ENCODE data around the gene USP1. TPM values are rescaled to one million over a fixed set of nuclear protein-coding genes. Genes with fewer than 3 reads are reported as not detected.

The USP1 gene
- total RNA-seq, 1 experiment from 2014 or later = 49.8 TPM

DNA sequence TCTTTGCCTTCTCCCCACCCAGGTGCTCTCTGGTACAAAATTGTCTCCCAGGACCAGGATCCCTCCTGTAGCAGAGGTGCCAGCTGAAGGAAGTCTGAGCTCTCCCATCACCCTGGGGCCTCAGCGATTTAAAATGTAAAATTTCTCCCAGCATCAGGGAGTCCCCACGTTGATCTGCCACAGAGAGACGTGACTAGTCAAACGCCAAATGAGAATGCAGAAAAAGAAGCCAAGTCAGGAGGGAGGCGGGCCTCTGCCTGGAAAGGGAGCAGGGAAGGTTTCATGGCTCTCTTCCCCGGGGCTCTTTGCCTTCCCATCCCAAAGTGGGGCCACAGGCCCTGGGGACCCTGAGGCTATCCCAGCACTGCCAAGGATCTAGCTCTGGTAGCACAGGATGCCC is 40.0 kb upstream of the USP1 start:
- intact Hi-C loops (cut with micrococcal nuclease; ENCODE audit: unreplicated experiment) = no loop called here
- CTCF ChIA-PET = no interaction called here
- Mint-ChIP-seq H3K36me3 (ENCODE audit: insufficient read depth, unreplicated experiment) (no peaks in the 10 kb centered on the region), H3K4me3 (ENCODE audit: low read depth, unreplicated experiment) (no peak overlapping the region), H3K9me3 (ENCODE audit: low read depth, unreplicated experiment) (no peaks in the 10 kb centered on the region), H3K27me3 (ENCODE audit: unreplicated experiment) (peaks cover 46% of the 10 kb centered on the region), H3K4me1 (ENCODE audit: low read depth, unreplicated experiment) (no peaks in the 10 kb centered on the region), H3K27ac (ENCODE audit: unreplicated experiment) (no peak overlapping the region)
- no peak for DNase-seq
- no TSS peak for BruUV-seq (replicated peaks)
- TF ChIP-seq, protein P1, sequence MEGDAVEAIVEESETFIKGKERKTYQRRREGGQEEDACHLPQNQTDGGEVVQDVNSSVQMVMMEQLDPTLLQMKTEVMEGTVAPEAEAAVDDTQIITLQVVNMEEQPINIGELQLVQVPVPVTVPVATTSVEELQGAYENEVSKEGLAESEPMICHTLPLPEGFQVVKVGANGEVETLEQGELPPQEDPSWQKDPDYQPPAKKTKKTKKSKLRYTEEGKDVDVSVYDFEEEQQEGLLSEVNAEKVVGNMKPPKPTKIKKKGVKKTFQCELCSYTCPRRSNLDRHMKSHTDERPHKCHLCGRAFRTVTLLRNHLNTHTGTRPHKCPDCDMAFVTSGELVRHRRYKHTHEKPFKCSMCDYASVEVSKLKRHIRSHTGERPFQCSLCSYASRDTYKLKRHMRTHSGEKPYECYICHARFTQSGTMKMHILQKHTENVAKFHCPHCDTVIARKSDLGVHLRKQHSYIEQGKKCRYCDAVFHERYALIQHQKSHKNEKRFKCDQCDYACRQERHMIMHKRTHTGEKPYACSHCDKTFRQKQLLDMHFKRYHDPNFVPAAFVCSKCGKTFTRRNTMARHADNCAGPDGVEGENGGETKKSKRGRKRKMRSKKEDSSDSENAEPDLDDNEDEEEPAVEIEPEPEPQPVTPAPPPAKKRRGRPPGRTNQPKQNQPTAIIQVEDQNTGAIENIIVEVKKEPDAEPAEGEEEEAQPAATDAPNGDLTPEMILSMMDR (IDR thresholded peaks at IDR 0.05; ENCODE audit: unreplicated experiment) = no peak

DNA sequence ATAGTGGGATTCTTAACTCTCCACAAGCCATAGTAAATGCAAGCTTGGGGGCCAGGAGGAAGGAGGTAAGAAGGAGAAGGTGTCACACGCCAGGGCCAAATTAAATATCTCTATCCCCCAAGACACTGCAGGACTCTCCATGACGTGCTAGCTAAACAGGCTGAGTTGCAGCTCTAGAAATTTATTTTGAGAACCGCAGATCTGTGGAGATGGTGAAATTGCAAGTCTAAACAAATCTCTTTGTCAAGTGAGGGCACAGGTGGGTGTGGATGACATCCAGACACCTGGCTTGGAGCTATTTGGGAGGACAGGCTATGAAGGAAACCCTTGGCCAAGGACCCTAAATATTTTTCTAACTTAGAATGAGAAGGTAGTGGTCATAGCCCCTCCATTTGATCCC is 39.5 kb upstream of the USP1 start:
- no peak for DNase-seq
- Mint-ChIP-seq H3K9me3 (ENCODE audit: low read depth, unreplicated experiment) (no peaks in the 10 kb centered on the region), H3K4me3 (ENCODE audit: low read depth, unreplicated experiment) (no peak overlapping the region), H3K27ac (ENCODE audit: unreplicated experiment) (no peak overlapping the region), H3K4me1 (ENCODE audit: low read depth, unreplicated experiment) (no peaks in the 10 kb centered on the region), H3K36me3 (ENCODE audit: insufficient read depth, unreplicated experiment) (no peaks in the 10 kb centered on the region), H3K27me3 (ENCODE audit: unreplicated experiment) (peaks cover 41% of the 10 kb centered on the region)
- TF ChIP-seq, protein P1 (IDR thresholded peaks at IDR 0.05; ENCODE audit: unreplicated experiment) = no peak
- CTCF ChIA-PET = no interaction called here
- intact Hi-C loops (cut with micrococcal nuclease; ENCODE audit: unreplicated experiment) = no loop called here
- BruUV-seq (replicated peaks) = no TSS peak

DNA sequence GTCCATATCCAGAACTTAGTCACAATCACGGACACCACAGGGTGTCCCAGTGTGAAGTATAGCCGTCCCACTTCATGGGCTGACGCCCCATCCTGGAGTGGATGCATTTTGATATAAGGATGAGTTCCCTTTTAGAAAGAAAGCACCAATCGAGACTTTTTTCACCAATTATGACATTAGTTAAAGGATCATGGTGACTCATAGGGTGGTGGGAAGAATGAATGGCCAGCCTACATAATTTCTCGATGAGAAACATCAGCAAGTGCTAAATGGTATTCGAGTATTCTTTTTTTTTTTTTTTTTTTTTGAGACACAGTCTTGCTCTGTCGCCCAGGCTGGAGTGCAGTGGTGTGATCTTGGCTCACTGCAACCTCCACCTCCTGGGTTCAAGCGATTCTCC is 38.5 kb upstream of the USP1 start:
- Mint-ChIP-seq H3K4me1 (ENCODE audit: low read depth, unreplicated experiment) (no peaks in the 10 kb centered on the region), H3K27ac (ENCODE audit: unreplicated experiment) (no peak overlapping the region), H3K4me3 (ENCODE audit: low read depth, unreplicated experiment) (no peak overlapping the region), H3K36me3 (ENCODE audit: insufficient read depth, unreplicated experiment) (no peaks in the 10 kb centered on the region), H3K27me3 (ENCODE audit: unreplicated experiment) (peaks cover 34% of the 10 kb centered on the region), H3K9me3 (ENCODE audit: low read depth, unreplicated experiment) (no peaks in the 10 kb centered on the region)
- intact Hi-C loops (cut with micrococcal nuclease; ENCODE audit: unreplicated experiment) = no loop called here
- CTCF ChIA-PET = interaction anchor here (0.7 kb wide), 1 partner anchor 40 kb away, joined by 3 read pairs; no protein-coding TSS in a partner anchor
- DNase-seq = no peak
- no TSS peak for BruUV-seq (replicated peaks)
- TF ChIP-seq, protein P1 (IDR thresholded peaks at IDR 0.05; ENCODE audit: unreplicated experiment) = no peak

DNA sequence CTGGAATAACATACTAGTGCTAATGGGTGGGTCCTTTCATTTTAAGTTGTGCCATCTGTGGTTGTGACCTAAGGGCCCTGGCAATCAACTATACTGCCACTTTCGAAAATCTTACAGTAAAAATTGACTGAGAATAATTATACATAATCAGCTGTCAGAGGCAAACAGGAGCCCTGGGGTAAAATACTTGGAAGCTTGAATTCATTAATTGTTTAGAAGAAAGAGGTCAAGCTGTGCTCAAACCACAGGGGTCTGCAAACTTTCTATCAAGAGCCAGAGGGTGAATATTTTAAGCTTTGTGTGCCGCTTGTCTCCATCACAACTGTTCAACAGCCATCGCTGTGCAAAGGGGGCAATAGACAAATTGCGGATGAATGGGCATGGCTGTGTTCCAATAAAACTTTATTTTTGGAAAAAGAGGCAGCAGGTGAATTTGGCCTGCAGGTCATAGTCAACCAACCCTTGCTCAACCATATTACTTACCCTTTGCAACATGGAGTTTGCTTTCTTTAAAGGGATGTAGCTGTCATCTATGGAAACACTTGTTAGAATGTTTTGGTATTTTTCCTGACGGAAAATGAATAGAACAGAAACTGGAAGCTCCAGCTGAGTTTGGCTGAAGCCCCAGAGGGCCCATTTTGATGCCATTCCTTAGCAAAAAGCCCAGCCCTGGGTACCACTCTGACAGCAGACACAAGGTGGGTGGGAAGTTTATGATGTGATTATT is 35.7 kb upstream of the USP1 start:
- TF ChIP-seq, protein P1 (IDR thresholded peaks at IDR 0.05; ENCODE audit: unreplicated experiment) = no peak
- CTCF ChIA-PET = interaction anchor here (0.6 kb wide), 1 partner anchor 1915 kb away, joined by 3 read pairs; no protein-coding TSS in a partner anchor
- Mint-ChIP-seq H3K27ac (ENCODE audit: unreplicated experiment) (no peak overlapping the region), H3K4me3 (ENCODE audit: low read depth, unreplicated experiment) (no peak overlapping the region), H3K27me3 (ENCODE audit: unreplicated experiment) (peaks cover 29% of the 10 kb centered on the region), H3K4me1 (ENCODE audit: low read depth, unreplicated experiment) (no peaks in the 10 kb centered on the region), H3K36me3 (ENCODE audit: insufficient read depth, unreplicated experiment) (no peaks in the 10 kb centered on the region), H3K9me3 (ENCODE audit: low read depth, unreplicated experiment) (no peaks in the 10 kb centered on the region)
- intact Hi-C loops (cut with micrococcal nuclease; ENCODE audit: unreplicated experiment) = no loop called here
- DNase-seq = no peak
- BruUV-seq (replicated peaks) = no TSS peak
